T47D (cell line): ENCODE measurements around the gene SIK3.

Experiments
- DNase-seq, 2 experiments: peaks; one replicate each; pipeline versions ENCODE4 v3.0.0 to v3.0.0-alpha.2; 2011 to 2012; ENCODE audit warnings: low read depth in 1 of 2, low spot score in 1 of 2
- JUND ChIP-seq: IDR thresholded peaks from 2 replicates; pipeline ENCODE4 v1.6.1; 2012; ENCODE audit warnings: low read depth
- in situ Hi-C: cut with HindIII; loops from 2 replicates; pipeline ENCODE4 v1.10.0; 2016; ENCODE audit warnings: low sequenced_read_pairs, low pct_unique_long_range_greater_than_20kb

The SIK3 gene

DNA sequence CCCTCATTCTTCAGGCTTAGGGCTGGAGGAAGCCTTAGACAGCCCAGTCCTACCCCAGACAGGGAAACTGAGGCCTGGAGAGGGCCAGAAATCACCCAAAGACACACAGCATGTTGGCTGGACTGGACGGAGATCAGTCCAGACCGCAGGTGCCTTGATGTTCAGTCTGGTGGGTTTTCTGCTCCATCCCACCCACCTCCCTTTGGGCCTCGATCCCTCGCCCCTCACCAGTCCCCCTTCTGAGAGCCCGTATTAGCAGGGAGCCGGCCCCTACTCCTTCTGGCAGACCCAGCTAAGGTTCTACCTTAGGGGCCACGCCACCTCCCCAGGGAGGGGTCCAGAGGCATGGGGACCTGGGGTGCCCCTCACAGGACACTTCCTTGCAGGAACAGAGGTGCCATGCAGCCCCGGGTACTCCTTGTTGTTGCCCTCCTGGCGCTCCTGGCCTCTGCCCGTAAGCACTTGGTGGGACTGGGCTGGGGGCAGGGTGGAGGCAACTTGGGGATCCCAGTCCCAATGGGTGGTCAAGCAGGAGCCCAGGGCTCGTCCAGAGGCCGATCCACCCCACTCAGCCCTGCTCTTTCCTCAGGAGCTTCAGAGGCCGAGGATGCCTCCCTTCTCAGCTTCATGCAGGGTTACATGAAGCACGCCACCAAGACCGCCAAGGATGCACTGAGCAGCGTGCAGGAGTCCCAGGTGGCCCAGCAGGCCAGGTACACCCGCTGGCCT lies 267.9 kb downstream of the SIK3 start:
- DNase-seq, result no peak
- in situ Hi-C loops, result no loop called here
- TF ChIP-seq JUND, result no peak

DNA sequence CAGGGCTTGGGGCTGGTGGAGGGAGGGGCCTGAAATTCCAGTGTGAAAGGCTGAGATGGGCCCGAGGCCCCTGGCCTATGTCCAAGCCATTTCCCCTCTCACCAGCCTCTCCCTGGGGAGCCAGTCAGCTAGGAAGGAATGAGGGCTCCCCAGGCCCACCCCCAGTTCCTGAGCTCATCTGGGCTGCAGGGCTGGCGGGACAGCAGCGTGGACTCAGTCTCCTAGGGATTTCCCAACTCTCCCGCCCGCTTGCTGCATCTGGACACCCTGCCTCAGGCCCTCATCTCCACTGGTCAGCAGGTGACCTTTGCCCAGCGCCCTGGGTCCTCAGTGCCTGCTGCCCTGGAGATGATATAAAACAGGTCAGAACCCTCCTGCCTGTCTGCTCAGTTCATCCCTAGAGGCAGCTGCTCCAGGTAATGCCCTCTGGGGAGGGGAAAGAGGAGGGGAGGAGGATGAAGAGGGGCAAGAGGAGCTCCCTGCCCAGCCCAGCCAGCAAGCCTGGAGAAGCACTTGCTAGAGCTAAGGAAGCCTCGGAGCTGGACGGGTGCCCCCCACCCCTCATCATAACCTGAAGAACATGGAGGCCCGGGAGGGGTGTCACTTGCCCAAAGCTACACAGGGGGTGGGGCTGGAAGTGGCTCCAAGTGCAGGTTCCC lies 268.6 kb downstream of the SIK3 start, which contains the start of gene APOC3:
TSS of gene APOC3 (plus strand) at position 383 of the 659 bp plus-strand sequence. CDS start 676 bp downstream, outside the sequence.
- in situ Hi-C loops, result no loop called here
- no peak for TF ChIP-seq JUND
- DNase-seq, result no peak

DNA sequence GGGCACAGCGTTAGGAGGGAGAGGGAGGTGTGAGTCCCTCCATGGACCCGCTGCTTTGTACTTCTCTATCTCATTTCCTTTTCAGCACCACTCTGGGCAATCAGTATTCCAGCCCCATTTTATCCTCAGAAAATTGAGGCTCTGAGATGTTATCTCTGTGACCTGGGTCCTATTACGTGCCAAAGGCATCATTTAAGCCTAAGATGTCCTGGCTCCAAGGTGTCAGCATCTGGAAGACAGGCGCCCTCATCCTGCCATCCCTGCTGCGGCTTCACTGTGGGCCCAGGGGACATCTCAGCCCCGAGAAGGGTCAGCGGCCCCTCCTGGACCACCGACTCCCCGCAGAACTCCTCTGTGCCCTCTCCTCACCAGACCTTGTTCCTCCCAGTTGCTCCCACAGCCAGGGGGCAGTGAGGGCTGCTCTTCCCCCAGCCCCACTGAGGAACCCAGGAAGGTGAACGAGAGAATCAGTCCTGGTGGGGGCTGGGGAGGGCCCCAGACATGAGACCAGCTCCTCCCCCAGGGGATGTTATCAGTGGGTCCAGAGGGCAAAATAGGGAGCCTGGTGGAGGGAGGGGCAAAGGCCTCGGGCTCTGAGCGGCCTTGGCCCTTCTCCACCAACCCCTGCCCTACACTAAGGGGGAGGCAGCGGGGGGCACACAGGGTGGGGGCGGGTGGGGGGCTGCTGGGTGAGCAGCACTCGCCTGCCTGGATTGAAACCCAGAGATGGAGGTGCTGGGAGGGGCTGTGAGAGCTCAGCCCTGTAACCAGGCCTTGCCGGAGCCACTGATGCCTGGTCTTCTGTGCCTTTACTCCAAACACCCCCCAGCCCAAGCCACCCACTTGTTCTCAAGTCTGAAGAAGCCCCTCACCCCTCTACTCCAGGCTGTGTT lies 269.4 kb downstream of the SIK3 start:
- no peak for TF ChIP-seq JUND
- no peak for DNase-seq
- in situ Hi-C loops, result no loop called here

DNA sequence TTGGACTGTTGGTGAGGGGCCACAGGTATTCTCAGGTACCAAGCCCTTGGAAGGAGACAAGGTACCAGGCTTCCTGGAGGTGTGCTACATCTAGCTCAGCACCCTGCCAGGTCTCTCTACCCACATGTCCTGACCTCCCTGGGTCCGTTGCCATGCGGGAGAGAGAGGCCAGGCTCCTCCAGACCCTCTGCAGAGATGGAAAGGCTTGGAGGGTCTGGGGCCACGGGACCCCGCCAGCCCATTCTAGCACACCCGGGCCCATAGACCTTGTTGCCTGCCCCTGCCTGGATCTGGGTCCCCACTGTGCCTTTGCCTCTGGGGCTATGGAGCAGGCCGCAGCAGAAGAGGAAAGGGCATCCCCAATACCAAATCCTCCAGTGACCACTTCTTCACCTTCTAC lies 270.8 kb downstream of the SIK3 start:
- no peak for TF ChIP-seq JUND
- in situ Hi-C loops, result no loop called here
- DNase-seq, result no peak

DNA sequence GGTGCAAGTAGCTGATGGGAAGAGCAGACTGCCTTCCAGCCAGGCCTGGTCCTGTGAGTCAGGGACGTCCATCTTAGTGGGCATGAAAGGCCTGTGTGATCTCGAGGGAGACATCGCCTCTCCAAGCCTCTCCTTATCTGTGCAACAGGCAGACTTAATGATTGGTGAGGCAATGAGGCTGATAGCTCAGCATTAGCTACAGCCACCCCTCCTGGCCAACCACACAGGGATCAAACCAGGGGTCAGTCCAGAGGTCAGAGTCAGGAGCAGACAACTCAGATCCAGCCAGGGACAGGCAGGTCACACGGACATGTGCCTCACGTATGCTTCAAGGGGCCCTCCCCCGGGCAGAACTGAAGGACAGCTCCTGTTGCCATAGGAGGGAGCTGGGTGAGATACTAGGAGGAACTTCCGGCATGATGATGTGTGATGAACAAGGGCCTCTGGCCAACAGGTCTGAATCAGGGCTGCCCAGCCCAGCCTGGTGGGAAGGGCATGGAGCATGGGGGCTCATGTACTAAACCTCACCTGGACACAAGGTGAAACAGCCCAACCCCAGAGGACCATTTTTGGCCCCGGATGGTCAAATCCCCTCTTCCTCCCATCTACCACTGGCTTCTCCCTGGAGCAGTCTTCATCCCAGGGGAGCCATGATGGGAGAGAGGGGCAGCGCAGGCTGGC lies 271.3 kb downstream of the SIK3 start:
- TF ChIP-seq JUND, result no peak
- DNase-seq, result no peak
- in situ Hi-C loops, result no loop called here

DNA sequence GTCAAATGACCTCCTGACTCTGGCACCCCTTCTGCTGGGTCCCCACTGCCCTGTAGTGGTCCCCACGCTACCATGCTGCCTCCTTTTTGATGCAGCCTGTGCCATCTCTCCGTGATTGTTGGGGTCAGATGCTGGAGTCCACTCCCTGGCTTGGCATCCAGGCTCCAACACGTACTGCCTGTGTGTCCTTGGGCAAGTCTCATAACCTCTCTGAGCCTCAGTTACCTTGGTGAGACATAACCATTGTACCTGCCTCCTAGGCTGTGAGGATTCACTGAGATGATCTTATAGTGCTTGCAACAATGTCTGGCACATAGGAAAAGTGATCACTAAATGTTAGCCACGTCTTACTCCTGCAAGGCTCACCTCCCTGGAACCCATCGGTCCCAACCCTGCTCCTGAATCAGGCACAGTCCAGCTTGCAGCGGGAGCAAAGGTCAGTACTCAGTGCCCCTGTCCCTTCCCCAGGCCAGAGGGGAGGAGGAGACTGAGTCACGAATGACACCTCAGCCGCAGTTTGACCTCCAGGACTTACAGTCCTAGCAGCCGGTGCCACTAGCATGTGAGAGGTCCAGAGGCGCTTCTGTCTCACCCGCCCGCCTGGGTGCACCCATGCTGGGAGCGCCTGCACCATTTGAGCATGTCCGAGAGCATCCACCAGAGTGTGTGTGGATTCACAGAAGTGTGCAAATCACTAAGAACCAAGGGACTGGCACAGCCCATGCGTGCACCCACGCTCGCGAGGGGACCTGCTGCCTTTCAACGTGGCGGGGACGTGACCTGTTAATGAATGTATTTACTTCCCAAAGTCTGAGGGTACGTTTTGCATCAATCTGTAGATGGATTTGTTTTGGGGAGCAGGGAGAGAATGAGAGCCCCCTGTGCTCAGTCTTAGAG lies 272.1 kb downstream of the SIK3 start:
- in situ Hi-C loops, result no loop called here
- no peak for TF ChIP-seq JUND
- no peak for DNase-seq

DNA sequence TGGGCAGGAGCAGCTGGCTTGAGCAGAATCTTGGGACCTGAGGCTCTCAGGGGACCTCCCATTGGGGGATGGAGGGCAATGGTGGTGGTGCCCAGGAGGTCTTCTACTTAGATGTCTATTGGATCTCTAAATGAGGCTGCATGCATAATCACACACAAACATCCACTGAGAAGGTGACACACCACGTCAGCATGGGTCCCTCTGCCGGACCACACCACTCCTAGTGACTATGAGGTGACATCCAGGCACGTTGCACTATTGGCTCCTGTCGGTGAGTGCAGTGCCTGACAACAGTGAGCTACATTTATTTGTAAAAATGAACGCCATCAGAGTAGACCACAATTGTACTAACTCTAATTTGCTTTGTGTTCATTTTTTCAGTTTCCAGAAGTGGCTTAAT lies 272.8 kb downstream of the SIK3 start:
- in situ Hi-C loops, result no loop called here
- no peak for TF ChIP-seq JUND
- no peak for DNase-seq

DNA sequence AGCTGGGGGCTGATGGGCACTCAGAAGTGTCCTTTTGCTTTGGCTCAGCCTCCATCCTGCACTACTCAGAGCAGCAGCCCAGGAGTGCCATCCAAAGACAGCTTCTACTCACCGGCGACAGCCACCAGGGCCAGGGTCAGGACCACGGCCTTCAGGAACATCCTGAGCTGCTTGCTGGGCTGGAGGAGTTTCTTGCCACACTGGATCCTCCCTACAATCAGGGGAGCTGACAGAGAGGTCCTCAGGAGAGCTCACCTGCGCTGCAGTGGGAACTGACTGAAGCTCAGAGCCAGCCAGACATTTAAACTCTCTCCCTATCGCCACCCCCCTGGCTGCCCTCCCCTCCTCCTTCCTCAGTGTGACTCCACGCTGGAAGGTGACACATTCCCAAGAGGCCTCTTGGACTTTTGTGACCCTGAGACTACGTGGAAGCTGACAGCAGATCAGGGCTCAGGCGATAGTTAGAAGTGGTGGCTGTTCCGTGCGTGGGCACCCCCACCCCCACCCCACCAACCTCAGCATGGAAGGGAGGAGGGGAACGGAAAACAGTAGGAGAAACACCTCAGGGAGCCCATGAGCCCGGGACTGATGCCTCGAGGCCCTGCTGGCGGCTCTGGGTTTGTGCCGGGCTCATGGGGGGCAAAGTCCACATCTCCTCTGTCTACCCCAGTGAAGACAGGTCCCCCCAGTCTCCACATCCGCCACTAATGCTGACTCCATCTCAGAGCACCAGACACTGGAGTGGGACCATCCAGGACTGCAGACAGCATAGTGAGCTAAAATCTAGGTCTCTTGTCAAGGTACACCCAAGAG lies 275.0 kb downstream of the SIK3 start, which contains the start of gene APOA4:
TSS of gene APOA4 (minus strand) at position 274 of the 813 bp plus-strand sequence. CDS start at position 161, 113 bp downstream.
- no peak for DNase-seq
- no peak for TF ChIP-seq JUND
- in situ Hi-C loops, result no loop called here

DNA sequence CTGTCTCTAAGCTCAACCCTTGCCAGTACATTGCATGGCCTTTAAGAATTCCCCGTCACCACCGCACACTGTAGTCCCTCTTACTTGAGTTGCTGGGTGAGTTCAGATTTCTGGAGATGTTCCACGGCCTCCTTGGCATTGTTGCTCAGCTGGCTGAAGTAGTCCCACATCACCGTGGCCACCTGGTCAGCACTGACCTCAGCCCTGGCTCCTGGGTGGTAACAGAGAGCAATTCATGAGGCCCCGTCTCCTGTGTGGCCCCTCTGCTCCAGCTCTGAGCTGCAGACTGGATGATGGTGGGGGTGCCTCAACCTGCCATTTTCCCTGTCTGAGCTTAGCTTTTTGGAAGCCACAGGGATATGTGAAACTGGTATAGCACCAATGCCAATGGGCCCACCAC lies 275.7 kb downstream of the SIK3 start:
- in situ Hi-C loops, result no loop called here
- no peak for TF ChIP-seq JUND
- no peak for DNase-seq

DNA sequence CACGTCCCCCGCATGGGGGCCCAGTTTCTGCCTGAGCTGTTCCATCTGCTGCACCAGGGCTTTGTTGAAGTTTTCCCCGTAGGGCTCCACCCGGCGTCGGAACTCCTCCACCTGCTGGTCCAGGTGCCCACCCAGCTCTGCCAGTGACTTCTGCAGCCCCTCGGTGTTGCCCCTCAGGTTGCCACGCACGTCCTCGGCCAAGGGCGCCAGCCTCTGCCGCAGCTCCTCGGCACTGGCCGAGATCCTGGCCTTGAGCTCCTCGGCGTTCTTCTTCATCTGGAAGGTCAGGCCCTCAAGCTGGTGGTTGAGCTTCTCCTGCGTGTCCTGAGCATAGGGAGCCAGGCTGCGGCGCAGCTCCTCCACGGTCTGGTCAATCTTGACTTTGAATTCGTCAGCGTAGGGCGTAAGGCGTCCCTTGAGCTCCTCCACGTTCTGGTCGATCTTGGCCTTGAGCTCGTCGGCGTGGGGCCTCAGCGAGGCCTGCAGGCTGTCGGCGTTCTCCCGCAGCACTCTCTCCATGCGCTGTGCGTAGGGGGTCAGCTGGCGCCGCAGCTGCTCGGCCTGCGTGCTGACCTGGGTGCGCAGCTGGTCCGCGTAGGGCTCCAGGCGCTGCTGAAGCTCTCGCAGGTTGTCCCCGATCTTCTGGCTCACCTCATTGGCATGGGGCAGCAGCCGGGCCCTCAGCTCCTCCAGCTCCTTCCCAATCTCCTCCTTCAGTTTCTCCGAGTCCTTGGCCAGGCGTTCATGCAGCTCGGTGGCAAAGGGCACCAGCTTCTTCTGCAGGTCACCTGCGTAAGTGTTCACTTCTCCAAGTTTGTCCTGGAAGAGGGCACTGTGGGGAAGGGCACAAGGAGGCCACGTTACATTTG lies 276.9 kb downstream of the SIK3 start:
- no peak for TF ChIP-seq JUND
- in situ Hi-C loops, result no loop called here

More for the DNA sequence above, 276.9 kb downstream of the SIK3 start:
- no peak for DNase-seq
